Skeletal muscle satellite cell (primary cell): Measurements from ENCODE around the gene CCL16.
A peak's percentile ranks its signal among the peaks of the same experiment; 100 is the strongest.

Experiments
- H3K27me3 ChIP-seq: 2 replicates; pipeline ENCODE4 v1.7.0; 2013; ENCODE audit warnings: low read length; ENCODE audit not compliant: control insufficient read depth, insufficient read depth
- H3K36me3 ChIP-seq: 2 replicates; pipeline ENCODE4 v1.7.0; 2013; ENCODE audit warnings: mild to moderate bottlenecking, control low read depth, low read length; ENCODE audit not compliant: insufficient read depth
- H3K4me1 ChIP-seq: 2 replicates; pipeline ENCODE4 v1.7.0; 2013; ENCODE audit warnings: low read length; ENCODE audit not compliant: control insufficient read depth, insufficient read depth
- H3K4me2 ChIP-seq: 2 replicates; pipeline ENCODE4 v1.7.0; 2013; ENCODE audit warnings: mild to moderate bottlenecking, low read length
- H3K4me3 ChIP-seq: 2 replicates; pipeline ENCODE4 v1.7.0; 2013; ENCODE audit warnings: low read length
- H3K9ac ChIP-seq: 2 replicates; pipeline ENCODE4 v1.7.0; 2013; ENCODE audit warnings: mild to moderate bottlenecking, low read depth, low read length, moderate library complexity
- H3K9me3 ChIP-seq: replicated peaks from 2 replicates; pipeline ENCODE4 v1.7.0; 2013; ENCODE audit warnings: mild to moderate bottlenecking, control low read depth, low read length

Gene CCL16

DNA sequence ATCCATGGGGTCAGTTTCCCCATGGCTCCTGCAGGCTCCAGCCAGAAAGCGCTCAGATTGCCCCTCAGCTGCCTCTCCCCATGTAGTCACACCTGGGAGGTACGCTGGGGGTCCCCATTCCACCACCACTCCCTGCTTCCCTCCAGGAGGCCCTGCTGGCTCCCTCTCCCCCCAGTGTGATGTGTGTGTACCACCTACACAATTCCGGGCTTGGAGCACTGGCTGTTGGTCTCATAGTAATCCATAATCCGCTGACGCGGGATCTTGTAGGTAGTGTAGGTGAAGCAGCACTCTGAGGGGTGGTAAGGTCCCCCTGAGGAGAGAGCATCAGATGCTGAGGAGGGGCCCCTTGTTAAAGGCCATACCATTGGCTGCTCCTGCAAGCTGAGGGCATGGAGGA, 2.8 kb upstream of the CCL16 start:
- Histone ChIP-seq H3K4me3 (no peak overlapping the region), H3K36me3 (no peaks in the 10 kb centered on the region), H3K9ac (no peak overlapping the region), H3K4me1 (no peaks in the 10 kb centered on the region), H3K9me3 (no peaks in the 10 kb centered on the region), H3K4me2 (no peak overlapping the region), H3K27me3 (peaks cover 10% of the 10 kb centered on the region)

DNA sequence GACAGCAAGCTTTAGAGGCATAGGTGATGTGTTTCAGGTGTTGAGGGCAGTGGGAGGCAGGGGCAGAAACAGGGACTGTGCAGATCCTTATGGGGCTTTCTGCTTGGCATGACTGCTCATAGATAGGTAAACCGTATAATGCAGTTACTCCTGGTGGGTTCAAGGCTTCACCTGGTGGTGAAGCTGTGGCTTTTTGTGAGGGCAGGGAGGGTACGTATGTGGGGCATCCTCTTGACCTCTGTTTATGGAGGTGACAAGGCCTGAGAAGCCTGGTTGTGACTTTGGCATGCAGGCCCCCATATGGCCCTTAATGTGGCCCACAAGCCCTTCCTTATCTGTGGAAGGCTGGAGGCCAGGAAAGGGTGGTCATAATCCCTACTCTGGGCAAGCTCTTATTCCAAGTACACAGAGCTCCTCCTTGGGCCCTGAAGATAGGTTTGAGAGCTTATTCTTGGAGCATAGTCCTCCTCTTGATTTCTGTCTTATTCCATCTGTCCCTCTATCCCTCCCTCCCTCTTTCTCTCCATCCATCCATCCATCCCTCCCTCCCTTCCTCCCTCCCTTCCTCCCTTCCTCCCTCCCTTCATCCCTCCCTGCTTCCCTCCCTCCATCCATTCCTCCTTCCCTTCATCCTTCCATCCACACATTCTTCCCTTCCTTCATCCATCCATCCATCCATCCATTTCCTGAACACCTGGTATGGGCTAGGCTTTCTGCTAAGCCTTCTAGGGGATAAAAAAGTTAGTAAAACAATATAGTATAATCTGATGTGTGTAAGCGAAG, 1.3 kb upstream of the CCL16 start:
- Histone ChIP-seq H3K4me3 (no peak overlapping the region), H3K4me2 (no peak overlapping the region), H3K9ac (no peak overlapping the region), H3K36me3 (no peaks in the 10 kb centered on the region), H3K9me3 (no peaks in the 10 kb centered on the region), H3K4me1 (no peaks in the 10 kb centered on the region), H3K27me3 (peaks cover 9% of the 10 kb centered on the region)

DNA sequence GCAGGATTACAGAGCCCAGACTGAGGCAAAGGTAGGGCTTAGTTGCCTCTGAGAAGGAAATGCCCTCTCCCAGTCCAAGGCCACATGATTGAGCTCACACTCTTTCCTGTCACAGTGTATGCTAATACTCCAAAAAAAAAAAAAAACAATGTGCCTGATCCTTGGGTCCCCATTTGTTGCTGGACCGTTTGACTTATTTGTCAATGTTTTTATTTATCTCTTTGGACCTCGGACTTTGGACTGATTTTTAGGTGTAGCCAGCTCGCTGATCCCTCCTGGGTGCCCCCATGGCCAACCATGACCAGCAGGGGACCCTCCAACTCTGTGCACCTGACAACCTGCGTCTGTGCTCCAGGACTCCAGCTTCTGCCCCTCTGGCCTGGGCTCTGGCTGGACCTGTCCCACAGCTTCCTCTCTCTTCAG, 622 bp upstream of the CCL16 start:
- H3K4me3 ChIP-seq, result no peak overlapping the region
- H3K4me1 ChIP-seq, result no peaks in the 10 kb centered on the region
- H3K36me3 ChIP-seq, result no peaks in the 10 kb centered on the region
- H3K9me3 ChIP-seq, result no peaks in the 10 kb centered on the region
- no peak overlapping the region for H3K9ac ChIP-seq
- no peak overlapping the region for H3K4me2 ChIP-seq
- peaks cover 13% of the 10 kb centered on the region for H3K27me3 ChIP-seq

DNA sequence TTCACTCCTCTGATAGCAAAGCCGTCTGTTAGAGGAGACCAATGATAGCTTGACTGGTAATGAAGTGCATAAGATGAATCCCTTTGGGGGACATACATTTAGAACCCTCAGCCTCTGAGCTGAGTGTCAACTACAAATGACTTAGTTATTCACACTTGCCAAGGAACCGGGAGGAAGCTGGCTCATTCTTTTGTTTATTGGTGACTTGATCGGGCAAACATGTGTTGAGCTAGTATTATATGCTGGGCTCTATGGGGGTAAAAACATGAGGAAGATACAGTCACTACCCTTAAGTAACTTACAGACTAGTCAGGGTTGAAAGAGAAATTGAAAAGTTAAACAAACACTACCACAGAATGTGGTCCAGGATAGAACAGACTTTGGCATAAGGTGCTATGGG, 3.0 kb downstream of the CCL16 start:
- Histone ChIP-seq H3K9me3 (no peaks in the 10 kb centered on the region), H3K36me3 (no peaks in the 10 kb centered on the region), H3K4me3 (no peak overlapping the region), H3K4me2 (no peak overlapping the region), H3K27me3 (peaks cover 13% of the 10 kb centered on the region), H3K9ac (no peak overlapping the region), H3K4me1 (peaks cover 8% of the 10 kb centered on the region)

DNA sequence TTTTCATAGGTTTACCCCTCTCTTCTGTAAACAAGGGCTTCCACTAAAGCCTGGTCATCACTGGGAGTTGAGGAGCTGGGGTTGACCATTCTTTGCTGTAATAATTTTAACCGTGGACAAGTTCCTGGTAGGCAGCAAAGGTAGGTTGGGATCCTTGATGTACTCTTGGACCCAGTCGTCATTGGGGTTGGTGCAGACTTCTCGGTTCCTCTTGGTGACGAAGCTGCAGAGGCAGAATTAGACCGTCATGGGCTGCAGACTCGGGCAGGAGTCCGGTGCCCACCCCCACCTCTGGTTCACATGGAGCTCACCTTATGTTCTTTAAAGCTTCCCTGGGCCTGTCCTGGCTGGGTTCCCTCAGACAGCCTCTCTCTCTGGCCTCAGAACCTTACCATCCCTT, 3.8 kb downstream of the CCL16 start:
- no peak overlapping the region for H3K4me3 ChIP-seq
- no peaks in the 10 kb centered on the region for H3K36me3 ChIP-seq
- H3K4me2 ChIP-seq, result no peak overlapping the region
- H3K27me3 ChIP-seq, result peaks cover 12% of the 10 kb centered on the region
- H3K9ac ChIP-seq, result no peak overlapping the region
- peaks cover 14% of the 10 kb centered on the region for H3K4me1 ChIP-seq
- H3K9me3 ChIP-seq, result no peaks in the 10 kb centered on the region

DNA sequence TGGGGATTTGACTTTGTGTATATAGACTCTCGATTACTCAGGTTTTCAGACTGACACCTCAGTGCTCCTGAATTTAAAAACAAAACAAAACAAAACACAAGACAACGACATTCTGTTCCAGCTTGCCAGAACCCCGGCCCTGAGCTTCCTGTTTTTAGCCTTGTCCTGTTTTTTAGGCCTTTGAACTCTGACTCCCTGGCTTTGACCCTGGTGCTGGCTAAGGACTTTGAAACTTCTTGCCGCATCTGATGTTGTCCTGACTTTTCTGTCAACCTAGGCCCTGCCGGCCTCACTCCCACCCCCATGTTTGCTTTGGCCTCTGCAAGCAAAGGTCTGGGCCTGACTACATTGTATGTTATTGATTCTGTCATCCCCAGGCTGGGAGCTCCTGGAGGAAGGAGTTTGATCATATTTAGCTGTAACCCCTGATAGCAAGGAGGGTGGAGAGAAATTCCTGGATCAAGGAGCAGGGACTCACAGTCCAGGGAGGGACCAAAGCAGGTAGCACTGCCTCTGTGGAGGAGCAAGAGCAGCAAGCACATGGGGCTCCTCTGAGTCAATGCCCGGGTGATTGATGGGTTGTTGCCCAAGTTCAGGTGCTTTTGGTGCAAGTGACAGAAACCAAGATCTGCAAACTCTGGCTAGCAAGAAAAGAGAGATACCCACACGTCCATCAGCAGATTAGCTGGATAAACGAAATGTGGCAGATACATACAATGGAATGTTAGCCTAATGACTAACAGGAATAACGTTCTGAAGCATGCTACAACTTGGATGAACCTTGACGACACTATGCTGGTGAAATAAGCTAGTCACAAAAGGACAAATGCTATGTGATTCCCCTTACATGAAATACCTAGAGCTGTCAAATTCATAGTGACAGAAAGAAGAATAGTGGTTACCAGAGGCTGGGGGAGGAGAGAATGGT, 7.7 kb downstream of the CCL16 start:
- Histone ChIP-seq H3K4me1 (peaks cover 14% of the 10 kb centered on the region), H3K27me3 (peaks cover 12% of the 10 kb centered on the region), H3K9me3 (no peaks in the 10 kb centered on the region), H3K4me3 (no peak overlapping the region), H3K4me2 (peak overlapping the region; percentile 30), H3K9ac (no peak overlapping the region), H3K36me3 (no peaks in the 10 kb centered on the region)

DNA sequence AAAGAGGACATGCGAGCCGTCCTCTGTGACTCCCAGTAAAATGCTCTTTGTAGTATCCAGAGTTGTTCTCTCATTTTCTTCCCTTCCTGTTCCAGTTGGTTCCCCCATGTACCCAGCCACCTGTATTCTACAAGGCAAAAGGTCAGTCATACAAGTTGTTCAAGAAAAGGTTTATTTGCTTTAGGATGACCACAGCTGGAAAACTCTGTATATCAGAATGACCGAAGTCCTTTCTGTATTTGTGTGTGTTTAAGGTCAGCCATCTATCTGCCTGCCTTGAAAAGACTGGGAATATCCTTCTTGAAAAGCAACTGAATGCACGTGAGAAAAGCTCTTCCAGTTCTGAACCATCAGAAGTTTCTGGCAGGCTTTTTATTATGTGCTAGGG, 8.4 kb downstream of the CCL16 start:
- peaks cover 14% of the 10 kb centered on the region for H3K4me1 ChIP-seq
- H3K9ac ChIP-seq, result no peak overlapping the region
- H3K27me3 ChIP-seq, result peaks cover 12% of the 10 kb centered on the region
- H3K36me3 ChIP-seq, result no peaks in the 10 kb centered on the region
- H3K4me3 ChIP-seq, result no peak overlapping the region
- H3K4me2 ChIP-seq, result no peak overlapping the region
- no peaks in the 10 kb centered on the region for H3K9me3 ChIP-seq

DNA sequence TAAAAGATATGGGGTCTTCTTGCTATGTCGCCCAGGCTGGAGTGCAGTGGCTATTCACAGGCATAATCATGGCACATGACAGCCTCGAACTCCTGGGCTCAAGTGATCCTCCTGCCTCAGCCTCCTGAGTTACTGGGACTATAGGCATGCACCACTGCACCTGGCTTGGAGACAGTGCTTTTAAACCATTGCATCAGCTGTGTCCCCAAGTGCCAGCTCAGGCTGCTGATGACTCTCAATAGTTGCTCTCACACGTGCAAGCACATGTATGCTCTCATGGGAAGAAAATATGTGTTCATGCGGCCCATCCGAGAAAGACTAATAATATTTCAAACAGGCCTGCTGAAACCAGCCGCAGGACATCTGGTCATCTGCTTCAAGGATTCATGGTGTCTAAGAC, 8.8 kb downstream of the CCL16 start:
- H3K9me3 ChIP-seq, result no peaks in the 10 kb centered on the region
- H3K36me3 ChIP-seq, result no peaks in the 10 kb centered on the region
- no peak overlapping the region for H3K4me2 ChIP-seq
- peaks cover 9% of the 10 kb centered on the region for H3K27me3 ChIP-seq
- no peak overlapping the region for H3K9ac ChIP-seq
- H3K4me3 ChIP-seq, result no peak overlapping the region
- H3K4me1 ChIP-seq, result peaks cover 14% of the 10 kb centered on the region

DNA sequence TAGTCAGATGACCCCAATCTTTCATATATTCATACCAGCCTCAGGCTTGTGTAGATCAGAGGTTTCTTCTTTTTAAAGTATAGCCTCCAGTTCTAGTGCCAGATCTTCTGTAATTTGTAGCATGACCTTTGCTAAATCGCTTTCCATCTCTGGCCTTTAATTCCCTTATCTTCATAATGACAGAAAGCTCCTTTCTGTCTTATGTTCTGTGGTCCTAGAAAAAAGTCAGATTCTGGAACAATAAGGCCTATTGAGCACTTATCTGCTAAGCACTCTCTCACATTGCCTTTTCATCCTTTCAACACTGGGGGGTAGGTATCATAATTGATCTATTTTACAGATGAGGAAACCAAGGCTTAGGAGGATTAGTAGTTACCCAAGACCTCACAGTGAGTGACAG, 9.2 kb downstream of the CCL16 start:
- H3K9me3 ChIP-seq, result no peaks in the 10 kb centered on the region
- H3K27me3 ChIP-seq, result peaks cover 6% of the 10 kb centered on the region
- H3K4me2 ChIP-seq, result no peak overlapping the region
- H3K4me3 ChIP-seq, result no peak overlapping the region
- no peaks in the 10 kb centered on the region for H3K36me3 ChIP-seq
- H3K9ac ChIP-seq, result no peak overlapping the region
- H3K4me1 ChIP-seq, result peaks cover 14% of the 10 kb centered on the region

DNA sequence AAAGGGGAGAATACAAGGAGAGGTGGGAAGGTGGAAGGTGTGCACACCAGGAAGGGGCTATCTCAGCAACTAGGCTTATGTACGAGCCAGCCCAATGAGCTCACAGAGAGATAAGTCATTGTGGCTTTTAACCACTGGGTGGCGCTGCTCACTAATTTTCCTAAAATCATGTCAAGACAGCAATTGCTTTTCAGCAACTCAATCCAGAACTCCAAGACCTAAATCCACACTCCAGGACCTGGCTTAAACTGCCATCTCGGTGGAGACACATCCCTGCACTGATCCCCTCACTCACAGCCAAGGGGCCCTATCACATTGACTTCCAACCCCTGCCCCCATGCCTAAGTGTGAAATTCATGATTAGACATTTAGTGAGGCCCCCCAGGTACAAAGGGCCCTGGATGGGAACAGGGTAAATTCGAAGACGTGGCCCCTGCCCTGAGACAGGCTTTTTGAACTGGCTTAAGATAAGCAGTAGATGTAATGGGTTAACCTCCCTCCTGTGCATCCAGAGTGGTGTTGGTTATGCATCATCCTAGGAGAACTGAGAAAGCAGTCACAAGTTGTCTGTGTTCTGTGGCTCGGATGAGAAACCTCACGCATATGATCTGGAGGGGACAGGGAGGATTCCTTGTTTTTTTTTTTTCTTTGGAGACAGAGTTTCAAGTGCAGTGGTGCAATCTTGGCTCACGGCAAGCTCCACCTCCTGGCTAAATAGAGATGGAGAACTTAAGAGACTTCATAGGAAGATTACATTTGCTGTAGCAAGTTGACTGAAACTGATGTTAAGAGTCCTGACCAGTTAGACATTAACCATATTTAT, 11.5 kb downstream of the CCL16 start:
- peaks cover 14% of the 10 kb centered on the region for H3K4me1 ChIP-seq
- no peak overlapping the region for H3K9ac ChIP-seq
- no peak overlapping the region for H3K4me2 ChIP-seq
- no peaks in the 10 kb centered on the region for H3K9me3 ChIP-seq
- no peak overlapping the region for H3K4me3 ChIP-seq
- H3K27me3 ChIP-seq, result peaks cover 11% of the 10 kb centered on the region
- no peaks in the 10 kb centered on the region for H3K36me3 ChIP-seq

DNA sequence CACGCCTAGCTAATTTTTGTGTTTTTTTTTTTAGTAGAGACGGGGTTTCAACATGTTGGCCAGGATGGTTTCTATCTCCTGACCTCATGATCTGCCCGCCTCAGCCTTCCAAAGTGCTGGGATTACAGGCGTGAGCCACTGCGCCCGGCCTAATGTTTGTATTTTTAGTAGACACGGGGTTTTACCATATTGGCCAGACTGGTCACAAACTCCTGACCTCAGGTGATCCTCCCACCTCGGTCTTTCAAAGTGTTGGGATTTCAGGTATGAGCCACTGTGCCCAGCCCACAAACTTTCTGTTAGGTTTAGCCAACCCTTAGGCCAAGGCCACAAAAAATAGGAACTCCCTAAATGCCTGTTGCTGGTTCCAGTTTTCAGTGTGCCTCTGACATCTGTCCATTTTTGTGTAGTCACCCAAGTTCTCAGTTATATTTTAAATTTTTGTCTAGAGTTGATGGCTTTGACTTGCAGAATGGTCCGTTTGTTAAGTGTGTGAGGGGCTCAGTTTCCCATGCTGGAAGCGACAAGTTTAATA, 12.7 kb downstream of the CCL16 start:
- no peak overlapping the region for H3K4me3 ChIP-seq
- peaks cover 11% of the 10 kb centered on the region for H3K27me3 ChIP-seq
- H3K4me1 ChIP-seq, result peaks cover 9% of the 10 kb centered on the region
- no peaks in the 10 kb centered on the region for H3K36me3 ChIP-seq
- no peaks in the 10 kb centered on the region for H3K9me3 ChIP-seq
- no peak overlapping the region for H3K9ac ChIP-seq
- no peak overlapping the region for H3K4me2 ChIP-seq
